HG03378 (cell line): Measurements from ENCODE around the gene CCZ1B.
A peak's percentile ranks its signal among the peaks of the same experiment; 100 is the strongest.
"Not testable (repeated sequence)": the region's sequence is repeated elsewhere in the genome, so short reads cannot be mapped to it uniquely, and the experiment has no call there.

Source experiments
- ATAC-seq: cut with Tn5 transposase; IDR thresholded peaks from one replicate; pipeline ENCODE4 v1.9.1; 2021; ENCODE audit warnings: mild to moderate bottlenecking, moderate library complexity; ENCODE audit not compliant: unreplicated experiment

Gene CCZ1B

GRCh38 chr7:6826151-6826550 is at the start of gene CCZ1B:
CCZ1B (minus strand) TSS chr7:6826275; CDS start chr7:6826197, 78 bp downstream.
- peak; percentile 95 for ATAC-seq

GRCh38 chr7:6875022-6875421 is 48.9 kb upstream of the CCZ1B start:
- not testable (repeated sequence) for ATAC-seq

- not testable (repeated sequence) for ATAC-seq
These were observed 46.3 kb upstream of the CCZ1B start for GRCh38 chr7:6872246-6872945.

GRCh38 chr7:6871421-6872144 is 45.5 kb upstream of the CCZ1B start:
- not testable (repeated sequence) for ATAC-seq

GRCh38 chr7:6864751-6865150 is 38.7 kb upstream of the CCZ1B start:
- not testable (repeated sequence) for ATAC-seq

GRCh38 chr7:6864188-6864587 is 38.1 kb upstream of the CCZ1B start:
- not testable (repeated sequence) for ATAC-seq

- not testable (repeated sequence) for ATAC-seq
These were observed 36.8 kb upstream of the CCZ1B start for GRCh38 chr7:6862876-6863275.

GRCh38 chr7:6857721-6858314 is 31.7 kb upstream of the CCZ1B start:
- ATAC-seq = not testable (repeated sequence)

- not testable (repeated sequence) for ATAC-seq
These were observed 29.6 kb upstream of the CCZ1B start for GRCh38 chr7:6855563-6856131.

- ATAC-seq = not testable (repeated sequence)
These were observed 28.9 kb upstream of the CCZ1B start for GRCh38 chr7:6854747-6855562.

GRCh38 chr7:6853681-6854080 is 27.6 kb upstream of the CCZ1B start:
- ATAC-seq = not testable (repeated sequence)

GRCh38 chr7:6849127-6849526 is 23.1 kb upstream of the CCZ1B start:
- ATAC-seq = not testable (repeated sequence)

GRCh38 chr7:6847751-6848150 is 21.7 kb upstream of the CCZ1B start:
- not testable (repeated sequence) for ATAC-seq

GRCh38 chr7:6845971-6846449 is 19.9 kb upstream of the CCZ1B start:
- not testable (repeated sequence) for ATAC-seq

- not testable (repeated sequence) for ATAC-seq
These were observed 17.6 kb upstream of the CCZ1B start for GRCh38 chr7:6843654-6844053.

GRCh38 chr7:6843092-6843491 is 17.0 kb upstream of the CCZ1B start:
- not testable (repeated sequence) for ATAC-seq

GRCh38 chr7:6842278-6842921 is 16.3 kb upstream of the CCZ1B start:
- ATAC-seq = not testable (repeated sequence)

- not testable (repeated sequence) for ATAC-seq
These were observed 11.0 kb upstream of the CCZ1B start for GRCh38 chr7:6837081-6837480.

GRCh38 chr7:6835521-6835920 is 9.4 kb upstream of the CCZ1B start:
- ATAC-seq = not testable (repeated sequence)

- no peak for ATAC-seq
These were observed 7.6 kb upstream of the CCZ1B start for GRCh38 chr7:6833636-6834035.
